ENCODE results near the gene PTPRA. TPM values are rescaled to one million over a fixed set of nuclear protein-coding genes. Genes with fewer than 3 reads are reported as not detected.

PTPRA gene
- total and polyA plus RNA-seq, 2 of the 13 experiments (the other 11 are each of a cell fraction or from before 2014, with no cell fraction given) = 47.2 to 127 TPM

GRCh38 chr20:3067139-3068014 is 194.1 kb downstream of the PTPRA start (continued):
- TF ChIP-seq GTF2F1 (IDR thresholded peaks at IDR 0.05; ENCODE audit: low read length) (no peak), ZNF891 (CRISPR knock-in tag; IDR thresholded peaks at IDR 0.05) (no peak), ATF2 (CRISPR knock-in tag; IDR thresholded peaks at IDR 0.05) (0 out of 2 replicates have a peak, but pooled peaks have one; percentile 10), ESRRA (CRISPR knock-in tag; IDR thresholded peaks at IDR 0.05; ENCODE audit: low read depth) (no peak), ZBTB38 (CRISPR knock-in tag; IDR thresholded peaks at IDR 0.05) (no peak), ZNF768 (CRISPR knock-in tag; IDR thresholded peaks at IDR 0.05) (0 out of 2 replicates have a peak, but pooled peaks have one; percentile 29), NPAS2 (CRISPR knock-in tag; IDR thresholded peaks at IDR 0.05; ENCODE audit: borderline replicate concordance) (no peak), ZNF24 (IDR thresholded peaks at IDR 0.05) (no peak), NR2F2 (IDR thresholded peaks at IDR 0.05; ENCODE audit: borderline replicate concordance, low read depth) (no peak), ZNF343 (CRISPR knock-in tag; IDR thresholded peaks at IDR 0.05) (no peak), NFKBIZ (CRISPR knock-in tag; IDR thresholded peaks at IDR 0.05) (no peak), ZMYM3 (CRISPR knock-in tag; IDR thresholded peaks at IDR 0.05) (no peak), ZNF296 (CRISPR knock-in tag; conservative IDR thresholded peaks at IDR 0.05) (no peak), PAXIP1 (CRISPR knock-in tag; conservative IDR thresholded peaks at IDR 0.05) (no peak), ZFP41 (CRISPR knock-in tag; IDR thresholded peaks at IDR 0.05; ENCODE audit: borderline replicate concordance) (no peak), PAX8 (CRISPR knock-in tag; IDR thresholded peaks at IDR 0.05; ENCODE audit: borderline replicate concordance) (no peak), SNRNP70 (IDR thresholded peaks at IDR 0.05; ENCODE audit: low read depth, low read length) (no peak), ZNF143 (CRISPR knock-in tag; IDR thresholded peaks at IDR 0.05) (no peak), SALL2 (CRISPR knock-in tag; IDR thresholded peaks at IDR 0.05) (no peak), ZSCAN22 (CRISPR knock-in tag; IDR thresholded peaks at IDR 0.05) (no peak), ELK4 (CRISPR knock-in tag; IDR thresholded peaks at IDR 0.05; ENCODE audit: borderline replicate concordance) (no peak), GTF3A (CRISPR knock-in tag; conservative IDR thresholded peaks at IDR 0.05) (no peak), FOXK1 (CRISPR knock-in tag; IDR thresholded peaks at IDR 0.05; ENCODE audit: borderline replicate concordance, low read depth) (no peak), NR2F6 (IDR thresholded peaks at IDR 0.05) (no peak), NR2F6 (CRISPR knock-in tag; IDR thresholded peaks at IDR 0.05) (0 out of 2 replicates have a peak, but pooled peaks have one; percentile 12), FOSL1 (CRISPR knock-in tag; IDR thresholded peaks at IDR 0.05; ENCODE audit: borderline replicate concordance) (no peak)
